Measurements from ENCODE around the gene EPAS1. TPM values are rescaled to one million over a fixed set of nuclear protein-coding genes. Genes with fewer than 3 reads are reported as not detected.

EPAS1 gene
- polyA plus RNA-seq, 2 of the 4 experiments (the other 2 are of a cell fraction) = 128 to 143 TPM

DNA sequence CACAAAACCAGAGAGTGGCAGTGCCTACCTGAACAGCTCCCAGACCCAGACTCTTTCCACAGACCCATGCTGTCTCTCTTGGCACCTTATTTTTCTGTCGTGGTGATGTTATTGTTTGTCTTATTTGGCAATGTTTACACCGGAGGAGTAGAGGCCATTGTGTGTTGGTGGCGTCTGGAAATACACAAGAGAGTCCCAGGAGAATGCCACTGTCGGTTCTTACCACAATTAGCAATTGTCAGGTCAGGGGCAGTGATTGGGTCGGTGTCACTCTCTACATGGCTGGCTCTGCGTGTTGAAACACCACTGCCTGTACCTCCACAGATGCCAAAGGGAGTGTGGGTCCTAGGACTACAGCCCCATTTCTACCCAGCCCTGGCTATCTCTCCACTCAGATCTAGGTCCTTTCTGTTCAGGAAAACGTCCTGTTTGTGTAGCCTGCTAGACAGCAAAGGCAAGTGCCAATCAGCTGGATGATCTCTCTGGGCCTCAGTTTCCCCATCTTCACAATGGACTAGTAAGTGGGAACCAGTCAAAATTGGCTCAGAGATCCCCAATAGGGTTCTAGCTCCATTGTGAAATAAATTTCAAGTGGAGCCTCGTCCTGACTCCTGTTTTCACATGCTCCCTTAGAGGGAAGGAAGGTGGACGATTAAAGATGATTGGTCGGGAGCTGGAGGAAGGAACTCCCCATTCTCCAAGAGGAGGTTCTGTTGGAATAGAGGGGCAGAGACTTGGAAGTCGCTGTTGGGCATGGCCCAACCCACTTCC is 17.0 kb downstream of the EPAS1 start:
- CTCF ChIA-PET = interaction anchor here (0.8 to 7.2 kb wide), 13 partner anchors 9 to 312 kb away, joined by 3 to 45 read pairs (median 4); partner anchors contain the start of gene EPAS1
- 66% methylated on average over 11 of the region's 11 CpGs for WGBS (ENCODE audit: missing lambda C conversion rate)

DNA sequence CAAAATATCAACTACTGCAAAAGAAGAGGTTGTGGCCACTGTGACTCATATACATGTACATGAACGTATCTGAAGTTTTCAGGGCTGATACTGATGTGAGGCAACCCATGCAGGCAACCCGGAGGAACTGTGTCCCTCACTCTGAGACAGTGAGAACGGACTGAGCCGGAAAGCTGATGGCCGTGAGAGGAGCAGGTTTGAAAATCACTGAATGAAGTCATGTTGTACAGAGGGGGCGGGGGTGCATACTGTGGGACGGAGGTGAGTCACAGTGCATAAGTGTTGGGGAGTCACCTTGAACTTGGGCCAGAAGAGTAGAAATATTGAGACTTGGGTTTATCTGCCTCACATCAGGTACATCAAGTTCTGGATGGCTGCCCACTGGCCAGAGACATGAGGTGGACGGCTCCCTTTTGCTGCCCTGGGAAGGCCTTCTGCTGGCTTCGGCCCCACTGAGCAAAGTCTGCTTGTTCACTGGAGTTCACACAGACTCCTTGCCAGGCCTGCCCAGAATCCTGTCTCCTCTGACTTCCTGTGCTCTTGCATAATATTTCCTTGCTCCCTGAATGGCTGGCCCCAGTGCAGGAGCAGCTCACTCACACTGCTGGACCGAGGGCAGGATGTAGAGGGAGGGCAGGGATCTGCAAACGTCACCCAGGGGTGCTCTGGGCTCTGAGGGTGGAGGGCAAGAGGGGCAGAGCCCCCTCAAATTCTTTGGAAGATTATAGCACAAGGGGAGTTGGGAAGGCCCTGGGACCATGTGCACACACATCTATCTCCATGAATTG is 18.1 kb downstream of the EPAS1 start:
- CTCF ChIA-PET = interaction anchor here (0.9 to 7.2 kb wide), 7 partner anchors 13 to 322 kb away, joined by 3 to 45 read pairs (median 4); partner anchors contain the start of gene EPAS1
- Histone ChIP-seq H3K4me1 (peaks cover 95% of the 10 kb centered on the region), H3K9me3 (no peaks in the 10 kb centered on the region), H3K4me3 (peak overlapping the region; percentile 18; the same call in 2 of the 3 replicates), H3K27ac (peak overlapping the region; percentile 85 to 92), H3K4me2 (peak overlapping the region; percentile 75)
- DNase-seq (ENCODE audit: low read depth in 1 of 2, low spot score in 1 of 2) (peak; percentile 95 to 98), ATAC-seq (peak; percentile 90 to 94), FAIRE-seq (peak; percentile 49)
- POLR2A ChIA-PET = interaction anchor here (0.8 to 1.4 kb wide), 3 partner anchors 11 to 247 kb away, joined by 3 to 6 read pairs (median 3); partner anchors contain the start of gene EPAS1
- 3% methylated on average over 9 of the region's 11 CpGs for WGBS (ENCODE audit: missing lambda C conversion rate)
- TF ChIP-seq JUNB (IDR thresholded peaks at IDR 0.05) (peak; percentile 97), MYC (IDR thresholded peaks at IDR 0.05; ENCODE audit: borderline replicate concordance, low read length) (0 out of 2 replicates have a peak, but pooled peaks have one; percentile 26), KDM1A (IDR thresholded peaks at IDR 0.05; ENCODE audit: low read depth) (no peak), NFE2L2 (conservative IDR thresholded peaks at IDR 0.05; ENCODE audit: low read length) (no peak), BHLHE40 (IDR thresholded peaks at IDR 0.05; ENCODE audit: low read depth, low read length) (no peak), HOXB5 (CRISPR knock-in tag; IDR thresholded peaks at IDR 0.05) (peak; percentile 15; the same call in 1 of the 2 replicates), MAFK (IDR thresholded peaks at IDR 0.05; ENCODE audit: partially characterized antibody) (peak; percentile 29), HEYL (CRISPR knock-in tag; IDR thresholded peaks at IDR 0.05) (no peak), HOXA7 (CRISPR knock-in tag; IDR thresholded peaks at IDR 0.05) (0 out of 2 replicates have a peak, but pooled peaks have one; percentile 56), RFX5 (IDR thresholded peaks at IDR 0.05) (no peak), POLR2A (IDR thresholded peaks at IDR 0.05; ENCODE audit: low read length) (0 out of 2 replicates have a peak, but pooled peaks have one; percentile 3), TFCP2L1 (CRISPR knock-in tag; IDR thresholded peaks at IDR 0.05) (no peak), SMC3 (IDR thresholded peaks at IDR 0.05) (peak; percentile 64; the same call in 2 of the 3 replicates), CEBPB (IDR thresholded peaks at IDR 0.05) (peak; percentile 93 to 99), RARB (CRISPR knock-in tag; IDR thresholded peaks at IDR 0.05) (0 out of 2 replicates have a peak, but pooled peaks have one; percentile 64), JUN (IDR thresholded peaks at IDR 0.05) (peak; percentile 96 to 97), ZFP36 (IDR thresholded peaks at IDR 0.05; ENCODE audit: borderline replicate concordance, partially characterized antibody) (peak; percentile 12), ESRRA (IDR thresholded peaks at IDR 0.05; ENCODE audit: borderline replicate concordance, low read length) (peak; percentile 82; the same call in 1 of the 2 replicates), ZSCAN20 (CRISPR knock-in tag; IDR thresholded peaks at IDR 0.05) (no peak)
- TF ChIP-seq, protein P1, sequence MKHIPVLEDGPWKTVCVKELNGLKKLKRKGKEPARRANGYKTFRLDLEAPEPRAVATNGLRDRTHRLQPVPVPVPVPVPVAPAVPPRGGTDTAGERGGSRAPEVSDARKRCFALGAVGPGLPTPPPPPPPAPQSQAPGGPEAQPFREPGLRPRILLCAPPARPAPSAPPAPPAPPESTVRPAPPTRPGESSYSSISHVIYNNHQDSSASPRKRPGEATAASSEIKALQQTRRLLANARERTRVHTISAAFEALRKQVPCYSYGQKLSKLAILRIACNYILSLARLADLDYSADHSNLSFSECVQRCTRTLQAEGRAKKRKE (CRISPR knock-in tag; IDR thresholded peaks at IDR 0.05; ENCODE audit: low read depth) = peak; percentile 30; the same call in 1 of the 2 replicates
- TF ChIP-seq, protein P2, sequence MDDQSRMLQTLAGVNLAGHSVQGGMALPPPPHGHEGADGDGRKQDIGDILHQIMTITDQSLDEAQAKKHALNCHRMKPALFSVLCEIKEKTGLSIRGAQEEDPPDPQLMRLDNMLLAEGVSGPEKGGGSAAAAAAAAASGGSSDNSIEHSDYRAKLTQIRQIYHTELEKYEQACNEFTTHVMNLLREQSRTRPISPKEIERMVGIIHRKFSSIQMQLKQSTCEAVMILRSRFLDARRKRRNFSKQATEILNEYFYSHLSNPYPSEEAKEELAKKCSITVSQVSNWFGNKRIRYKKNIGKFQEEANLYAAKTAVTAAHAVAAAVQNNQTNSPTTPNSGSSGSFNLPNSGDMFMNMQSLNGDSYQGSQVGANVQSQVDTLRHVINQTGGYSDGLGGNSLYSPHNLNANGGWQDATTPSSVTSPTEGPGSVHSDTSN (IDR thresholded peaks at IDR 0.05) = 0 out of 2 replicates have a peak, but pooled peaks have one; percentile 35
- TF ChIP-seq, protein P3, sequence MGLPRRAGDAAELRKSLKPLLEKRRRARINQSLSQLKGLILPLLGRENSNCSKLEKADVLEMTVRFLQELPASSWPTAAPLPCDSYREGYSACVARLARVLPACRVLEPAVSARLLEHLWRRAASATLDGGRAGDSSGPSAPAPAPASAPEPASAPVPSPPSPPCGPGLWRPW (IDR thresholded peaks at IDR 0.05) = peak; percentile 36; the same call in 1 of the 2 replicates
- TF ChIP-seq, protein P4, sequence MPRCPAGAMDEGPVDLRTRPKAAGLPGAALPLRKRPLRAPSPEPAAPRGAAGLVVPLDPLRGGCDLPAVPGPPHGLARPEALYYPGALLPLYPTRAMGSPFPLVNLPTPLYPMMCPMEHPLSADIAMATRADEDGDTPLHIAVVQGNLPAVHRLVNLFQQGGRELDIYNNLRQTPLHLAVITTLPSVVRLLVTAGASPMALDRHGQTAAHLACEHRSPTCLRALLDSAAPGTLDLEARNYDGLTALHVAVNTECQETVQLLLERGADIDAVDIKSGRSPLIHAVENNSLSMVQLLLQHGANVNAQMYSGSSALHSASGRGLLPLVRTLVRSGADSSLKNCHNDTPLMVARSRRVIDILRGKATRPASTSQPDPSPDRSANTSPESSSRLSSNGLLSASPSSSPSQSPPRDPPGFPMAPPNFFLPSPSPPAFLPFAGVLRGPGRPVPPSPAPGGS (IDR thresholded peaks at IDR 0.05) = peak; percentile 94; the same call in 2 of the 3 replicates
- TF ChIP-seq, protein P5, sequence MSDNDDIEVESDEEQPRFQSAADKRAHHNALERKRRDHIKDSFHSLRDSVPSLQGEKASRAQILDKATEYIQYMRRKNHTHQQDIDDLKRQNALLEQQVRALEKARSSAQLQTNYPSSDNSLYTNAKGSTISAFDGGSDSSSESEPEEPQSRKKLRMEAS (IDR thresholded peaks at IDR 0.05) = peak; percentile 90
- TF ChIP-seq, protein P6, sequence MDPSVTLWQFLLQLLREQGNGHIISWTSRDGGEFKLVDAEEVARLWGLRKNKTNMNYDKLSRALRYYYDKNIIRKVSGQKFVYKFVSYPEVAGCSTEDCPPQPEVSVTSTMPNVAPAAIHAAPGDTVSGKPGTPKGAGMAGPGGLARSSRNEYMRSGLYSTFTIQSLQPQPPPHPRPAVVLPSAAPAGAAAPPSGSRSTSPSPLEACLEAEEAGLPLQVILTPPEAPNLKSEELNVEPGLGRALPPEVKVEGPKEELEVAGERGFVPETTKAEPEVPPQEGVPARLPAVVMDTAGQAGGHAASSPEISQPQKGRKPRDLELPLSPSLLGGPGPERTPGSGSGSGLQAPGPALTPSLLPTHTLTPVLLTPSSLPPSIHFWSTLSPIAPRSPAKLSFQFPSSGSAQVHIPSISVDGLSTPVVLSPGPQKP (IDR thresholded peaks at IDR 0.05; ENCODE audit: low read depth, low read length) = no peak

More for the DNA sequence above, 17.0 kb downstream of the EPAS1 start:
- POLR2A ChIA-PET = interaction anchor here (0.8 to 1.4 kb wide), 2 partner anchors 17 to 246 kb away, joined by 3 to 6 read pairs; partner anchors contain the start of gene EPAS1
- FAIRE-seq (no peak), DNase-seq (ENCODE audit: low read depth in 1 of 2, low spot score in 1 of 2) (no peak), ATAC-seq (no peak)
- TF ChIP-seq CHD4 (IDR thresholded peaks at IDR 0.05; ENCODE audit: borderline replicate concordance) (peak; percentile 90; the same call in 1 of the 2 replicates), FOXS1 (CRISPR knock-in tag; IDR thresholded peaks at IDR 0.05) (no peak), RCOR1 (IDR thresholded peaks at IDR 0.05; ENCODE audit: low read depth, low read length) (no peak), BHLHE40 (IDR thresholded peaks at IDR 0.05; ENCODE audit: low read depth, low read length) (no peak), NR3C1 (IDR thresholded peaks at IDR 0.05) (no peak), MAZ (IDR thresholded peaks at IDR 0.05; ENCODE audit: borderline replicate concordance, low read depth, low read length) (no peak), MAFK (IDR thresholded peaks at IDR 0.05; ENCODE audit: partially characterized antibody) (no peak), KDM1A (IDR thresholded peaks at IDR 0.05; ENCODE audit: low read depth) (0 out of 2 replicates have a peak, but pooled peaks have one; percentile 50), MYC (IDR thresholded peaks at IDR 0.05; ENCODE audit: borderline replicate concordance, low read length) (no peak)
- TF ChIP-seq, protein P5 (IDR thresholded peaks at IDR 0.05) = peak; percentile 15; the same call in 1 of the 2 replicates
- peak overlapping the region; percentile 75 for H3K4me2 ChIP-seq
- peak overlapping the region; percentile 18; the same call in 2 of the 3 replicates for H3K4me3 ChIP-seq
- H3K4me1 ChIP-seq = peaks cover 95% of the 10 kb centered on the region
- peak overlapping the region; percentile 85 to 92 for H3K27ac ChIP-seq
- no peaks in the 10 kb centered on the region for H3K9me3 ChIP-seq
